ENCODE data around the gene C14orf132.

Gene C14orf132

GRCh38 chr14:96040828-96041371 lies 1.7 kb downstream of the C14orf132 start:
- DNase-seq: no peak

- no peak for DNase-seq
Observed at GRCh38 chr14:96042248-96042930, 3.2 kb downstream of the C14orf132 start.

- DNase-seq: no peak
Observed at GRCh38 chr14:96046630-96047029, 7.5 kb downstream of the C14orf132 start.

GRCh38 chr14:96047101-96047500 lies 7.9 kb downstream of the C14orf132 start:
- DNase-seq: no peak

- DNase-seq: no peak
Observed at GRCh38 chr14:96049932-96050331, 10.8 kb downstream of the C14orf132 start.

GRCh38 chr14:96050482-96050881 lies 11.3 kb downstream of the C14orf132 start:
- no peak for DNase-seq

GRCh38 chr14:96051231-96051630 lies 12.1 kb downstream of the C14orf132 start:
- DNase-seq: no peak

GRCh38 chr14:96051642-96052540 lies 12.7 kb downstream of the C14orf132 start:
- DNase-seq: no peak

GRCh38 chr14:96052541-96053247 lies 13.5 kb downstream of the C14orf132 start:
- no peak for DNase-seq

- DNase-seq: no peak
Observed at GRCh38 chr14:96053248-96053599, 14.1 kb downstream of the C14orf132 start.

GRCh38 chr14:96053600-96054381 lies 14.6 kb downstream of the C14orf132 start:
- no peak for DNase-seq

- DNase-seq: no peak
Observed at GRCh38 chr14:96054661-96055060, 15.5 kb downstream of the C14orf132 start.

GRCh38 chr14:96055065-96055752 lies 16.0 kb downstream of the C14orf132 start:
- DNase-seq: no peak

- DNase-seq: no peak
Observed at GRCh38 chr14:96055753-96056508, 16.8 kb downstream of the C14orf132 start.

GRCh38 chr14:96056509-96057422 lies 17.6 kb downstream of the C14orf132 start:
- DNase-seq: no peak

GRCh38 chr14:96057738-96058137 lies 18.6 kb downstream of the C14orf132 start:
- no peak for DNase-seq

- DNase-seq: no peak
Observed at GRCh38 chr14:96058576-96059200, 19.5 kb downstream of the C14orf132 start.

GRCh38 chr14:96059519-96060135 lies 20.5 kb downstream of the C14orf132 start:
- DNase-seq: no peak
